ENCODE data around the gene SHD.

The SHD gene

DNA sequence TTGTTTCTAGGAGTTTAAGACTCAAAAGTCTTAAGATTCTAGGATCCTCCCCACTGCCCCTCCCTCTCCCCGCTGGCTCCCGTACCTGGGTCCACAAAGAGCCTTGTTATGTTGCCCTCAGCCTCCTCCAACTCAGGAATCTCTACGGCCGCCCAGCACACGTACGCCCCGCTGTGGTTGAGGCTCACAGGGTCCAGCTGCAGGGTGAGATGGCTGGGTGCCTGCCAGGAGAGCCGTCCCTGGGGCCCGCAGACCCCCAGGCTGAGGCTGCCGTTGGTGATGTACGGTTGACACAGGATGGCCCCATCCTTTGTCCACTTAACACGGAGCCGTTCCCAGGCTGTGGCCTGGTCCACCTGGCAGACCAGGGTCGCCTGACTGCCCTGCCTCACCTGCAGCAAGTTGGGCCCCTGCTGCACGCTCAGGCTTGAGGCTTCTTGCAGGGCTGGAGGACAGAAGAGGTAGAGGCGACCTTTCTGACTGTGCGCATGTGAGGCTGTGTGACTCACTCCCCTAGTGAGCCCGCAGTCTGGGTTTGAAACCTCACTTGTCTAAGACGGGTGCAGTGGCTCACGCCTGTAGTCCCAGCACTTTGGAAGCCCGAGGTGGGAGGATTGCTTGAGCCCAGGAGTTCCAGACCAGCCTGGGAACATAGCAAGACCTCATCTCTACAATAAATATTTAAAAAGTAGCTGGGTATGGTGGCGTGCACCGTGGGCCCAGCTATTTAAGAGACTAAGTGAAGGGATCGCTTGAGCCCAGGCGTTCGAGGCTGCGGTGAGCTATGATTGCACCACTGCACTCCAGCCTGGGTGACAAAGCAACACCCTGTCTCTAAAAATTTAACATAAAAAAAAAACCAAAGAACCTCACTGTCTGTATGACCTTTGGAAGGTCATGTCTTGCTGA, 19.1 kb downstream of the SHD start:
- no peak for FAIRE-seq
- no peak for TF ChIP-seq SPI1 (IDR thresholded peaks at IDR 0.05; ENCODE audit: low read depth, low read length)
- no peak for TF ChIP-seq PAX5 (IDR thresholded peaks at IDR 0.05; ENCODE audit: insufficient read depth, low read length, severe bottlenecking)
- TF ChIP-seq TAF1 (IDR thresholded peaks at IDR 0.05; ENCODE audit: low read depth, low read length), result no peak
- TF ChIP-seq POU2F2 (IDR thresholded peaks at IDR 0.05; ENCODE audit: low read depth, low read length), result no peak
- TF ChIP-seq POLR2AphosphoS5 (IDR thresholded peaks at IDR 0.05; ENCODE audit: low read depth, low read length), result no peak
- no peak for TF ChIP-seq POLR2A (IDR thresholded peaks at IDR 0.05; ENCODE audit: low read depth, low read length)
- no peak for DNase-seq (ENCODE audit: insufficient read length, low spot score)

DNA sequence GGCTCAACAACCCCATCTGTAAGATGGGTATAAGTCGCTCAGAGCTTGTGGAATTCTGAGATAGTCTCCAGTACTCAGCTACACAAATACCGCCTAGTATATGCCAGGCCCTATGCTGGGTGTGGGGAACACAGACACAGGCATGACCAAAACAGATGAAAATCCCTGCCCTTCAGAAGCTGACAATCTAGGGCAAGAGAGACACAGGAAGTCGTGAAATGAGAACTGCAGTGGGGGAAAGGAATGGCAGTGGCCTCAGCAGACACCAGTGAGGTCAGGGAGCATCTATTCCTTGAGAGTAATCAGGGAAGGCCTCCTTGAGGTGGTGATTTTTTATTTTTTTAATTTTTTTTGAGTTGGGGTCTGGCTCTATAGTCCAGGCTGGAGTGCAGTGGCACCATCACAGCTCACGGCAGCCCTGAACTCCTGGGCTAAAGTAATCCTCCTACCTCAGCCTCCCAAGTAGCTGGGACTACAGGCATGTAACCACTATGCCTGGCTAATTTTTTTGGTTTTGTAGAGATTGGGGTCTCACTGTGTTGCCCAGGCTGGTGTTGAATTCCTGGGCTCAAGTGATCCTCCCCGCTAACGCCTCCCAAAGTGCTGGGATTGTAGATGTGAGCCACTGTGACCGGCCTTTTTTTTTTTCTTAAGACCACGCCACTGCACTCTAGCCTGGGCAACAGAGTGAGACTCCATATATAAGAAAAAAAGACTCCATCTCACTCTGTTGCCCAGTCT, 19.9 kb downstream of the SHD start:
- TF ChIP-seq POU2F2 (IDR thresholded peaks at IDR 0.05; ENCODE audit: low read depth, low read length), result no peak
- no peak for TF ChIP-seq PAX5 (IDR thresholded peaks at IDR 0.05; ENCODE audit: insufficient read depth, low read length, severe bottlenecking)
- no peak for TF ChIP-seq POLR2AphosphoS5 (IDR thresholded peaks at IDR 0.05; ENCODE audit: low read depth, low read length)
- TF ChIP-seq TAF1 (IDR thresholded peaks at IDR 0.05; ENCODE audit: low read depth, low read length), result no peak
- TF ChIP-seq SPI1 (IDR thresholded peaks at IDR 0.05; ENCODE audit: low read depth, low read length), result no peak
- TF ChIP-seq POLR2A (IDR thresholded peaks at IDR 0.05; ENCODE audit: low read depth, low read length), result no peak
- no peak for FAIRE-seq
- no peak for DNase-seq (ENCODE audit: insufficient read length, low spot score)

DNA sequence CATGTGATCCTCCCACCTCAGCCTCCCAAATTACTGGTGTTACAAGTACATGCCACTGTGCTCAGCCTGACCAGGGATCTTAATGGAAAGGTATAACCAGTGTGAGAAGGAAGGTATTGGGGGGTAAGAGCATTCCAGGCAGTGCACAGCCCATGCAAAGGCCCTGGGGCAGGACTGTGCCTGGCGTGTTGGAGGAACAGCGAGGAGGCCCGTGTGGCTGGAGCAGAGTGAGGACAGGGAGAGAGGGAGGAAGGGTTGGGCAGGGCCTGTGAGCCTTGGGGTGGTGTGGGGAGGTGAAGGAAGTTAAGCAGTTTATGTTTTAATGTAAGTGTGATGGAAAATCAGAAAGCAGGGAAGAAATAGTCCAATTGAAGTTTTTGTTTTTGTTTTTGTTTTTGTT, 21.5 kb downstream of the SHD start:
- TF ChIP-seq POU2F2 (IDR thresholded peaks at IDR 0.05; ENCODE audit: low read depth, low read length) (no peak), POLR2A (IDR thresholded peaks at IDR 0.05; ENCODE audit: low read depth, low read length) (no peak)
- FAIRE-seq, result no peak
- no peak for DNase-seq (ENCODE audit: insufficient read length, low spot score)

DNA sequence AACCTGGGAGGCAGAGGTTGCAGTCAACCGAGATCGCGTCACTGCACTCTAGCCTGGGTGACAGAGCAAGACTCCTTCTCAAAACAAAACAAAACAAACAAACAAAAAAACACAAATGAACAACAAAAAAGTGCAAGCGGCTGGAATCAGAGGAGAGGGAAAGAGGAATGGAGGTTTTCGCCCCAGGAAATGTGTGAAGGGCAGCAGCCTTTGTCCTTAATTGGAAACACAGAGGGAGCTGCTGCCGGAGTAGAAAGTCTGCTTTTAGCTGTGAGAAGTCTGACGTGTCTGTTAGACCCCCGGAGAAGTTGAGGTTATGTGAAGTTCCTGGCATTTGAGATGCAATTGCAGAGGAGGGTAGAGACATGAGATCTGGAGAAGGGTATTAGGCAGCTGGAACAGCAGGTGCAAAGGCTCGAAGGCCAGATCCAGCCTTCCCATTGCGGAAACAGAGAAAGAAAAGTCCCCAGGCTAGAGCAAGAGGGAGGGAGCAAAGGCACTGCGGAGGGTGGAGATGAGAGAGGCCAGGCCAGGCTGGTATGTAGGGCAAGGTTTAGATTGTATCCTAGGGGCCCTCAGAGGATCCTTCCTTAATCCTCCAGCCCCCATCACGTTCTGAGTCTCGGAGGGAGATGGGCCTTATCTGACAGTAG, 22.6 kb downstream of the SHD start:
- TF ChIP-seq PAX5 (IDR thresholded peaks at IDR 0.05; ENCODE audit: insufficient read depth, low read length, severe bottlenecking) (no peak), POLR2A (IDR thresholded peaks at IDR 0.05; ENCODE audit: low read depth, low read length) (no peak), SPI1 (IDR thresholded peaks at IDR 0.05; ENCODE audit: low read depth, low read length) (no peak), POLR2AphosphoS5 (IDR thresholded peaks at IDR 0.05; ENCODE audit: low read depth, low read length) (no peak), TAF1 (IDR thresholded peaks at IDR 0.05; ENCODE audit: low read depth, low read length) (no peak), POU2F2 (IDR thresholded peaks at IDR 0.05; ENCODE audit: low read depth, low read length) (no peak)
- DNase-seq (ENCODE audit: insufficient read length, low spot score) (no peak), FAIRE-seq (no peak)

DNA sequence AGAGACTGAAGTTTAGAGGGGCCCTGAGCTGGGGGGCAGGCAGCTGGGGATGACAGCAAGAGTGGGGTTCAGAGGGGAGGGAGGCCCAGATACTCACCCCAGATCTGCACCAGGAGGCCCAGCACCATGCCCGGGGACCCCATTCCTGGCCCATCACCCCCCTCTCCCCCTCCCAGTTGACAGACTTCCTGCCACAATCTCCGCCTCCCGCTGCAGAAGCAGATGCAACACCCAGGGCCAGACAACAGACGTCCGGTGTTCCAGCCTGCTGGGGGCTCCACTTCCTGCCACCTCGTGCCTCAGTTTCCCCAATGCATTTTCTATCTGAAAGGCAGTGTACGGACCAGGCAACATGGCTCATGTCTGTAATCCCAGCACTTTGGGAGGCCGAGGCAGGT, 23.2 kb downstream of the SHD start, which contains the start of gene TMIGD2:
TMIGD2 (minus strand) TSS at position 147 of the 398 bp plus-strand sequence; CDS start at position 143, 4 bp downstream.
- no peak for DNase-seq (ENCODE audit: insufficient read length, low spot score)
- no peak for FAIRE-seq
- TF ChIP-seq POLR2AphosphoS5 (IDR thresholded peaks at IDR 0.05; ENCODE audit: low read depth, low read length), result no peak
- TF ChIP-seq POU2F2 (IDR thresholded peaks at IDR 0.05; ENCODE audit: low read depth, low read length), result no peak
- no peak for TF ChIP-seq POLR2A (IDR thresholded peaks at IDR 0.05; ENCODE audit: low read depth, low read length)
- TF ChIP-seq PAX5 (IDR thresholded peaks at IDR 0.05; ENCODE audit: insufficient read depth, low read length, severe bottlenecking), result no peak
- TF ChIP-seq TAF1 (IDR thresholded peaks at IDR 0.05; ENCODE audit: low read depth, low read length), result no peak
- no peak for TF ChIP-seq SPI1 (IDR thresholded peaks at IDR 0.05; ENCODE audit: low read depth, low read length)

DNA sequence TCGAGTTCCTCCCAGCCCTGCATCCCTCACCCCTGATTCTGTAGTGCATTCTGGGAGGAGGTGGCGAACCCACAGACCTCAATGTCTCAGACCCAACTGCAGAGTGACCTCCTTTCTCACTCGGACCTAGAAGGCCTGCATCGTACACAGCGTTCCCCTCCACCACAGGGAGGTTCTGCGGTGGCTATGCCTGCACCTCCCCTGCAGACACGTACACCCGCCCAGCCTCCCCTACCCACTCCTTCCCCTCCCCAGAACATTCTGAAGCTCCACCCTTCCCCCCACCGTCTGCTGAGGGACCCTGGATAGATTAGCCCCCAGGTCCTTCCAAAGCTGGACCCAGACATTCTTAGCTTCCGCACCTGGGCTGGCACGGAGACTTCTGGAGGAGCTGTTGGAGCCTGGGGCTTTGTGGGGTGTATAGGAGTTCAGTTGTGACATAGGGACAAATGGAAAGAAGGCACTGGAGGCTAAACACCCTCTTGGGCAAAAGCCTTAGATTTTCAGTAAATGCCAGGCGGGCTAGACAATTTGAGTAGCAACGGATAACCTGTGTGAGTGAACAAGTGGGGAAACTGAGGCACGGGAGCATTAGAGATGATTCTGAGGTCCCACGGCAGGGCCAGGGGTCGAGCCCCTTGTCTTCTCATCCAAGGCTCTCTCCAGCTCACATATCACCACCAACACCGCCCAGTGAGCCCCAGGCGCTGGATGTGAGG, 24.9 kb downstream of the SHD start:
- FAIRE-seq, result no peak
- DNase-seq (ENCODE audit: insufficient read length, low spot score), result no peak
- TF ChIP-seq SPI1 (IDR thresholded peaks at IDR 0.05; ENCODE audit: low read depth, low read length) (no peak), POLR2A (IDR thresholded peaks at IDR 0.05; ENCODE audit: low read depth, low read length) (no peak), TAF1 (IDR thresholded peaks at IDR 0.05; ENCODE audit: low read depth, low read length) (no peak), POU2F2 (IDR thresholded peaks at IDR 0.05; ENCODE audit: low read depth, low read length) (no peak), PAX5 (IDR thresholded peaks at IDR 0.05; ENCODE audit: insufficient read depth, low read length, severe bottlenecking) (no peak), POLR2AphosphoS5 (IDR thresholded peaks at IDR 0.05; ENCODE audit: low read depth, low read length) (no peak)

DNA sequence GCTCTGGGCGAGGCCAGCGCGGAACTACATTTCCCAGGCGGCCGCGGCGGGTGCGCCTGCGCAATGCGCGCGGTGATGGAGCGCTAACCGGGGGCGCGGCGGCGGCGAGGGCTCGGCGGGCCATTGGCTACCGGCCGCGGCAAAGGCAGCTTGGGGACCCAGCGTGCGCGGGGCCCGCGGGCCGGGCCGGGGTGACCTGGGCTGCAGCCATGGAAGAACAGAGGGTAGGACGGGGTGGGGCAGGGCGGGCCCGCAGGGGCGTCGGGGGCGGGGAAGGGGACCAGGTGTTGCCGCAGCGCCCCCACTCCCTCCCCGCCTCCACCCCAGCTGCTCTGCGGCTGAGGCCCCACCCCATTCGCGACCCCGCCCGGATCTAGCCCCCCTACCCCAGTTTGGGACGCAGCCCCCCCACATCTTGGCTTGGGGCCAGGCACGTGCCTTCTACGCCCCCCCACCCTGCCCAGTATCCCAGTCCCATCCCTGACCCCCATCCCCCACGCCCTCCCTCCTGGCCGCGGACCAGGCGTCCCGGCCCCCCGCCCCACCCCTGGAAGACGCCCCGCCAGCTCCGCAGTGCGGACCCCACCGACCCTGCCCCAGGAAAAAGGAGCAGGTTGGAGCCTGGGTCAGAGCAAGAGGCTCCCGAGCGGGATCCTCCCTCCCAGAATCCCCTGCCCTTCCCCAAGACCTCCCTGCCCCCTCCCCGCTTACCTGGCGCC, 25.6 kb downstream of the SHD start, which contains the start of gene FSD1:
FSD1 (plus strand) TSS at position 61 of the 719 bp plus-strand sequence; CDS start at position 210, 149 bp downstream.
- TF ChIP-seq POLR2AphosphoS5 (IDR thresholded peaks at IDR 0.05; ENCODE audit: low read depth, low read length), result no peak
- TF ChIP-seq POLR2A (IDR thresholded peaks at IDR 0.05; ENCODE audit: low read depth, low read length), result no peak
- no peak for TF ChIP-seq POU2F2 (IDR thresholded peaks at IDR 0.05; ENCODE audit: low read depth, low read length)
- TF ChIP-seq PAX5 (IDR thresholded peaks at IDR 0.05; ENCODE audit: insufficient read depth, low read length, severe bottlenecking), result no peak
- TF ChIP-seq TAF1 (IDR thresholded peaks at IDR 0.05; ENCODE audit: low read depth, low read length), result no peak
- no peak for TF ChIP-seq SPI1 (IDR thresholded peaks at IDR 0.05; ENCODE audit: low read depth, low read length)
- peak; percentile 85 for FAIRE-seq
- DNase-seq (ENCODE audit: insufficient read length, low spot score), result peak; percentile 99

DNA sequence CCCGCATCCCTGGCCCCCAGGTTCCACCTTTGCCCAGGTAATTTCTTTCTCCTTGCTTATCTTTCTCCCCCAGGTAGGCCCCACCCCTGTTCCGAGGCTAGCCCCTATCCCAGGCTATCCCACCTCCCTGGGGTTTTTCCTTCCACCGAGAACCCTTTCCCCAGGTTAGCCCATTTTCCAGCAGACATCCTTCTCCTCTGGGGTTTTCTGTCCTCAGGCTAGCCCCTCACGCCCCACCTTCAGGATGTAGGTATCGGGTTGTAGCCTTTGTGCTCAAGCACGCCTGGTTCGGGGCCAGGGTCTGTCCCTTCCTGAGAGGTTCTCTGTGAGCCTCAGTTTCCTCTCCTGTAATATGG, 26.2 kb downstream of the SHD start:
- DNase-seq (ENCODE audit: insufficient read length, low spot score) (no peak), FAIRE-seq (no peak)
- TF ChIP-seq SPI1 (IDR thresholded peaks at IDR 0.05; ENCODE audit: low read depth, low read length), result no peak
- no peak for TF ChIP-seq POLR2AphosphoS5 (IDR thresholded peaks at IDR 0.05; ENCODE audit: low read depth, low read length)
- no peak for TF ChIP-seq TAF1 (IDR thresholded peaks at IDR 0.05; ENCODE audit: low read depth, low read length)
- no peak for TF ChIP-seq POLR2A (IDR thresholded peaks at IDR 0.05; ENCODE audit: low read depth, low read length)
- no peak for TF ChIP-seq PAX5 (IDR thresholded peaks at IDR 0.05; ENCODE audit: insufficient read depth, low read length, severe bottlenecking)
- no peak for TF ChIP-seq POU2F2 (IDR thresholded peaks at IDR 0.05; ENCODE audit: low read depth, low read length)

Data from GM12891 (cell line).